Measurements from ENCODE around the gene DOCK7.
"Not testable (repeated sequence)": the region's sequence is repeated elsewhere in the genome, so short reads cannot be mapped to it uniquely, and the experiment has no call there.

The DOCK7 gene

GRCh38 chr1:62530516-62531154 lies 157.6 kb downstream of the DOCK7 start:
- DNase-seq (ENCODE audit: low spot score): no peak

- DNase-seq (ENCODE audit: low spot score): no peak
These were observed 159.0 kb downstream of the DOCK7 start for GRCh38 chr1:62529227-62529626.

GRCh38 chr1:62528015-62528414 lies 160.2 kb downstream of the DOCK7 start:
- DNase-seq (ENCODE audit: low spot score): no peak

GRCh38 chr1:62527346-62527745 lies 160.8 kb downstream of the DOCK7 start:
- DNase-seq (ENCODE audit: low spot score): not testable (repeated sequence)

- DNase-seq (ENCODE audit: low spot score): no peak
These were observed 164.3 kb downstream of the DOCK7 start for GRCh38 chr1:62523860-62524259.

- DNase-seq (ENCODE audit: low spot score): no peak
These were observed 171.6 kb downstream of the DOCK7 start for GRCh38 chr1:62516600-62516999.

- no peak for DNase-seq (ENCODE audit: low spot score)
These were observed 173.3 kb downstream of the DOCK7 start for GRCh38 chr1:62514746-62515423.

GRCh38 chr1:62513013-62513412 lies 175.2 kb downstream of the DOCK7 start:
- no peak for DNase-seq (ENCODE audit: low spot score)

GRCh38 chr1:62509028-62509427 lies 179.2 kb downstream of the DOCK7 start:
- no peak for DNase-seq (ENCODE audit: low spot score)

- peak; percentile 63 for DNase-seq (ENCODE audit: low spot score)
These were observed 179.9 kb downstream of the DOCK7 start for GRCh38 chr1:62508187-62508758.

- DNase-seq (ENCODE audit: low spot score): no peak
These were observed 188.0 kb downstream of the DOCK7 start for GRCh38 chr1:62500210-62500609.

GRCh38 chr1:62494137-62494536 lies 194.0 kb downstream of the DOCK7 start:
- no peak for DNase-seq (ENCODE audit: low spot score)

- peak; percentile 25 for DNase-seq (ENCODE audit: low spot score)
These were observed 194.5 kb downstream of the DOCK7 start for GRCh38 chr1:62493656-62494055.

GRCh38 chr1:62492521-62492920 lies 195.7 kb downstream of the DOCK7 start:
- no peak for DNase-seq (ENCODE audit: low spot score)

GRCh38 chr1:62487956-62488355 lies 200.2 kb downstream of the DOCK7 start:
- DNase-seq (ENCODE audit: low spot score): no peak

GRCh38 chr1:62484824-62485468 lies 203.2 kb downstream of the DOCK7 start:
- DNase-seq (ENCODE audit: low spot score): no peak

GRCh38 chr1:62481681-62482080 lies 206.5 kb downstream of the DOCK7 start:
- DNase-seq (ENCODE audit: low spot score): no peak

GRCh38 chr1:62476525-62477219 lies 211.5 kb downstream of the DOCK7 start:
- DNase-seq (ENCODE audit: low spot score): no peak

GRCh38 chr1:62467092-62467491 lies 221.1 kb downstream of the DOCK7 start:
- no peak for DNase-seq (ENCODE audit: low spot score)

GRCh38 chr1:62462370-62462769 lies 225.8 kb downstream of the DOCK7 start:
- DNase-seq (ENCODE audit: low spot score): no peak

GRCh38 chr1:62457955-62458354 lies 230.2 kb downstream of the DOCK7 start:
- no peak for DNase-seq (ENCODE audit: low spot score)

- peak; percentile 58 for DNase-seq (ENCODE audit: low spot score)
These were observed 235.2 kb downstream of the DOCK7 start for GRCh38 chr1:62452951-62453350.
